ENCODE measurements around the gene RNFT2. TPM values are rescaled to one million over a fixed set of nuclear protein-coding genes. Genes with fewer than 3 reads are reported as not detected.

RNFT2 gene
- total RNA-seq, 1 experiment from 2014 or later = 29.5 TPM

DNA sequence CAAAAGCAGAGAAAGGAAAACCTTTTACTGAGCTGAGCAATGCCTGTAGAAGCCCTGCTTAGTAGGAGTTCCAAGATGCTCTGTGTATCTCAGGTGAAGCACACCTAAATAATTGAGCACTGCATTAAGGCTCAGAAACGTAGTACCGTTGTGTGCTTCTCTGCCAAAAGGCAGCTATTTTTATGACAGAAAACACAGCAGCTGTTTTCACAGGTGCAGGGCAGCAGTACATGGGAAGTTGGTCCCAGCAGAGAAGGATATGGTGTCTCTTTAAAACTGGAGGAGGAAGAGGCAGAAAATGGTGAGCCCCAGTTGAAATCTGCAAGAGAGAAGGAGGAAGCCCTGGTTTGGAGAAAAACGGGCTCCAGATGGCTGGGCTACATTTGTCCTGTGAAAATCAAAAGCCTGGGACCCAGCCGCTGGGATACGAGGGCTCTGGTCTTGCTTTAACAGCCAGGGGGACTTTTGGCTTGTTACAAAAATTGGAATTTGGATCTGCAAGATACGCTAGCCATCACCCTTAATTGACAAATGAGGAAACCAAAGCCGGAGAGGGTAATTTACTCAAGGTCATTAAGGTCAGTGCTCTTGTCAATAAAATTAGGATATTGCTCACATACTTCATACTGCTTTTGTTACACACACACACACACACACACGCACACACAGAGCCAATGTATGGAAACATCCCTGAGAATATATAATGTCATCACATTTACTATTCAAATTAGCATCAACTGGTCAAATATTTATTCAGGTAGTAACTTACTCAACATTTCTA, 27.6 kb upstream of the RNFT2 start:
- Mint-ChIP-seq H3K27ac (no peak overlapping the region), H3K27me3 (ENCODE audit: low read depth) (peaks cover 16% of the 10 kb centered on the region), H3K9me3 (no peaks in the 10 kb centered on the region), H3K36me3 (ENCODE audit: insufficient read depth in 1 of 3, low read depth in 3 of 3) (peaks cover 0 to 6% (median 5%) of the 10 kb centered on the region in 3 experiments; a peak in 4 of 7 replicates), H3K4me1 (peaks cover 0 to 15% of the 10 kb centered on the region in 2 experiments; a peak in 3 of 4 replicates), H3K4me3 (no peak overlapping the region)
- H2BK20ac ChIP-seq (ENCODE audit: low read depth, low read length, poor library complexity, severe bottlenecking) = no peak overlapping the region
- H3K18ac ChIP-seq (ENCODE audit: insufficient read length, low read depth, low read length) = no peak overlapping the region
- no peak overlapping the region for H3K4ac ChIP-seq (ENCODE audit: low read depth, low read length)
- H4K8ac ChIP-seq (replicated peaks; ENCODE audit: insufficient read length, low read depth, low read length) = no peak overlapping the region
- H3K27me3 ChIP-seq (ENCODE audit: insufficient read depth, low read length) = no peaks in the 10 kb centered on the region
- no peak overlapping the region for H3K23ac ChIP-seq (ENCODE audit: insufficient read length, low read depth, low read length)
- H3K23me2 ChIP-seq (ENCODE audit: insufficient read length, low read depth, low read length, poor library complexity, severe bottlenecking) = no peaks in the 10 kb centered on the region
- WGBS (ENCODE audit: extremely low coverage, insufficient read length, low lambda C conversion rate) = no CpG with 5 or more reads among the region's 8 CpGs
- no peak overlapping the region for H2AFZ ChIP-seq (ENCODE audit: low read length)
- H3K79me1 ChIP-seq (ENCODE audit: insufficient read depth, low read depth, low read length, poor library complexity, severe bottlenecking) = no peaks in the 10 kb centered on the region
- no peak overlapping the region for H2BK120ac ChIP-seq (ENCODE audit: low read depth, low read length, poor library complexity, severe bottlenecking)
- no peaks in the 10 kb centered on the region for H3K79me2 ChIP-seq (ENCODE audit: insufficient read depth, low read length)
- no peak overlapping the region for H4K91ac ChIP-seq (ENCODE audit: insufficient read length, low read depth, low read length)
- H3K56ac ChIP-seq (ENCODE audit: insufficient read length, low read depth, low read length) = no peak overlapping the region
- no peaks in the 10 kb centered on the region for H3K9me3 ChIP-seq (ENCODE audit: control insufficient read depth, low read depth, low read length)
- no peak overlapping the region for H2BK5ac ChIP-seq (ENCODE audit: insufficient read length, low read length)
- no peak overlapping the region for H2BK15ac ChIP-seq (ENCODE audit: low read depth, low read length)
- DNase-seq = no peak
- no peak overlapping the region for H3T11ph ChIP-seq (ENCODE audit: low read length)
- no peak overlapping the region for H3K9ac ChIP-seq (ENCODE audit: extremely low read depth, insufficient read length, low read length)
- H2AK5ac ChIP-seq (ENCODE audit: insufficient read length, low read length) = no peak overlapping the region
- H3K27ac ChIP-seq (ENCODE audit: insufficient read length, low read depth, low read length) = no peak overlapping the region
- no peaks in the 10 kb centered on the region; the same call in 1 of the 2 replicates for H3K4me1 ChIP-seq (ENCODE audit: insufficient read depth, low read length)
- H3K14ac ChIP-seq (ENCODE audit: insufficient read depth, low read length) = no peak overlapping the region
- H2BK12ac ChIP-seq (ENCODE audit: insufficient read length, low read depth, low read length) = no peak overlapping the region
- no peak overlapping the region for H4K5ac ChIP-seq (ENCODE audit: insufficient read length, low read depth, low read length)
- H4K20me1 ChIP-seq (ENCODE audit: control insufficient read depth, insufficient read depth, insufficient read length) = no peaks in the 10 kb centered on the region
- no peak for TF ChIP-seq CTCF (conservative IDR thresholded peaks at IDR 0.05)
- no peak overlapping the region for H3K4me2 ChIP-seq (ENCODE audit: insufficient read depth, insufficient read length, low read length)

Measured in H9 (cell line).